B cell (primary cell): ENCODE measurements around the gene CCDC81.
"Not testable (repeated sequence)": the region's sequence is repeated elsewhere in the genome, so short reads cannot be mapped to it uniquely, and the experiment has no call there.

Experiments
- CTCF ChIP-seq: fragments of 200-600 bp; IDR thresholded peaks from one replicate; pipeline ENCODE4 v1.8.0; 2022; ENCODE audit warnings: antibody characterized with exemption, mild to moderate bottlenecking
- EZH2 ChIP-seq: IDR thresholded peaks from 2 replicates; pipeline ENCODE4 v1.6.1; 2012; ENCODE audit warnings: borderline replicate concordance, low read depth, mild to moderate bottlenecking, moderate library complexity, low read length; ENCODE audit not compliant: insufficient read depth, poor library complexity, severe bottlenecking

GRCh38 chr11:86433361-86434095, 58.8 kb downstream of the CCDC81 start:
- TF ChIP-seq CTCF, EZH2: not testable (repeated sequence)
